HS-27A (cell line): ENCODE data around the gene TGM2.

Experiments used
- DNase-seq: peaks from one replicate; pipeline ENCODE4 v3.0.0-alpha.2; 2012; ENCODE audit warnings: low read depth, missing footprints

The TGM2 gene

GRCh38 chr20:38092915-38093314 is 72.2 kb downstream of the TGM2 start:
- no peak for DNase-seq

GRCh38 chr20:38092260-38092857 is 72.7 kb downstream of the TGM2 start:
- DNase-seq, result no peak

- DNase-seq, result no peak
Observed at GRCh38 chr20:38091441-38092216, 73.4 kb downstream of the TGM2 start.

- no peak for DNase-seq
Observed at GRCh38 chr20:38090061-38090460, 75.0 kb downstream of the TGM2 start.

GRCh38 chr20:38089500-38089899 is 75.6 kb downstream of the TGM2 start:
- DNase-seq, result no peak

GRCh38 chr20:38085026-38085425 is 80.0 kb downstream of the TGM2 start:
- DNase-seq, result no peak

- DNase-seq, result peak; percentile 35
Observed at GRCh38 chr20:38084425-38084951, 80.6 kb downstream of the TGM2 start.

GRCh38 chr20:38083338-38084048 is 81.6 kb downstream of the TGM2 start:
- DNase-seq, result no peak

GRCh38 chr20:38082894-38083293 is 82.2 kb downstream of the TGM2 start:
- no peak for DNase-seq

GRCh38 chr20:38081575-38081974 is 83.5 kb downstream of the TGM2 start:
- no peak for DNase-seq

- DNase-seq, result no peak
Observed at GRCh38 chr20:38079353-38079752, 85.7 kb downstream of the TGM2 start.

- no peak for DNase-seq
Observed at GRCh38 chr20:38078084-38078483, 87.0 kb downstream of the TGM2 start.
